Naive thymus-derived CD8-positive, alpha-beta T cell (primary cell): Measurements from ENCODE around the gene IGFN1. TPM values are rescaled to one million over a fixed set of nuclear protein-coding genes. Genes with fewer than 3 reads are reported as not detected.

Experiments
- ATAC-seq, 2 donors: fragments of 150-1000 bp; cut with Tn5 transposase in 1 of 2; sonication (Bioruptor Pico), chemical (Tn5 transposase) in 1 of 2; 1 replicate in 1 of 2; 2 replicates in 1 of 2; pipeline ENCODE4 v1.10.0; 2021; ENCODE audit warnings: mild to moderate bottlenecking in 2 of 2, moderate library complexity in 2 of 2
- POLR2A ChIA-PET: fragments of 350-600 bp; sonication (Branson Sonifier 250); formaldehyde crosslinking; loops from one replicate; lab custom pipeline; 2021; ENCODE audit warnings: antibody characterized with exemption; lab: Charles Lee
- DNase-seq, 10 donors: peaks; one replicate each; pipeline versions ENCODE4 v3.0.0 to v3.0.0-alpha.2; 2020 to 2022
- H3K27ac Mint-ChIP-seq, 10 donors: one replicate each; pipeline ENCODE4 v1.8.0; 2020 to 2022; ENCODE audit warnings: mild to moderate bottlenecking in 10 of 10, mixed read lengths in 10 of 10, moderate library complexity in 4 of 10, inconsistent platforms in 1 of 10
- H3K27me3 Mint-ChIP-seq, 5 donors: one replicate each; pipeline ENCODE4 v1.8.0; 2021 to 2022; ENCODE audit warnings: mixed read lengths in 5 of 5
- H3K36me3 Mint-ChIP-seq, 3 donors: one replicate each; pipeline ENCODE4 v1.8.0; 2020 to 2022; ENCODE audit warnings: mixed read lengths in 3 of 3, mild to moderate bottlenecking in 2 of 3, inconsistent platforms in 1 of 3
- H3K4me1 Mint-ChIP-seq, 4 donors: one replicate each; pipeline ENCODE4 v1.8.0; 2021 to 2022; ENCODE audit warnings: mixed read lengths in 4 of 4
- H3K4me3 Mint-ChIP-seq, 10 donors: one replicate each; pipeline ENCODE4 v1.8.0; 2020 to 2022; ENCODE audit warnings: mild to moderate bottlenecking in 10 of 10, mixed read lengths in 10 of 10, moderate library complexity in 6 of 10, inconsistent platforms in 1 of 10
- H3K9me3 Mint-ChIP-seq, 9 donors: one replicate each; pipeline ENCODE4 v1.8.0; 2020 to 2022; ENCODE audit warnings: mixed read lengths in 9 of 9, mild to moderate bottlenecking in 3 of 9, inconsistent platforms in 1 of 9, moderate library complexity in 1 of 9
- polyA plus RNA-seq, 3 donors: library from polyadenylated mRNA; unstranded; fragments of 300-500 nt; fragmentation: Illumina TruSeq; gene quantifications; one replicate each; pipeline ENCODE4 v1.2.3, GENCODE V29; 2021
- total RNA-seq, 8 experiments: library from RNA in 2 of 8; stranded (reverse) in 2 of 8; gene quantifications; one replicate each; pipeline ENCODE4 v1.2.3 and lab custom pipeline; 2021 to 2026

Gene IGFN1
- total and polyA plus RNA-seq, 5 experiments from 2014 or later = not detected

GRCh38 chr1:201269900-201270410 lies 79.3 kb downstream of the IGFN1 start:
- no peaks in the 10 kb centered on the region for H3K9me3 Mint-ChIP-seq
- H3K36me3 Mint-ChIP-seq = no peaks in the 10 kb centered on the region
- no peak overlapping the region for H3K27ac Mint-ChIP-seq
- H3K4me3 Mint-ChIP-seq = no peak overlapping the region
- no peaks in the 10 kb centered on the region for H3K4me1 Mint-ChIP-seq
- H3K27me3 Mint-ChIP-seq = peaks cover 6 to 32% (median 26%) of the 10 kb centered on the region in 5 donors
- DNase-seq = peak in 1 of 10 donors; percentile 7
- ATAC-seq = no peak
- POLR2A ChIA-PET = no interaction called here

GRCh38 chr1:201270616-201271390 lies 80.2 kb downstream of the IGFN1 start:
- Mint-ChIP-seq H3K27me3 (peaks cover 6 to 32% (median 26%) of the 10 kb centered on the region in 5 donors), H3K4me3 (no peak overlapping the region), H3K4me1 (no peaks in the 10 kb centered on the region), H3K27ac (no peak overlapping the region), H3K9me3 (no peaks in the 10 kb centered on the region), H3K36me3 (no peaks in the 10 kb centered on the region)
- POLR2A ChIA-PET = no interaction called here
- ATAC-seq (no peak), DNase-seq (peak in 1 of 10 donors; percentile 11)

GRCh38 chr1:201272799-201273198 lies 82.2 kb downstream of the IGFN1 start:
- no peak for DNase-seq
- POLR2A ChIA-PET = no interaction called here
- H3K27me3 Mint-ChIP-seq = peaks cover 5 to 27% (median 24%) of the 10 kb centered on the region in 5 donors
- no peak overlapping the region for H3K4me3 Mint-ChIP-seq
- no peak overlapping the region for H3K27ac Mint-ChIP-seq
- H3K4me1 Mint-ChIP-seq = no peaks in the 10 kb centered on the region
- ATAC-seq = no peak
- H3K9me3 Mint-ChIP-seq = no peaks in the 10 kb centered on the region
- H3K36me3 Mint-ChIP-seq = no peaks in the 10 kb centered on the region

- POLR2A ChIA-PET = no interaction called here
- Mint-ChIP-seq H3K4me3 (no peak overlapping the region), H3K27me3 (peaks cover 8 to 25% (median 18%) of the 10 kb centered on the region in 5 donors), H3K4me1 (no peaks in the 10 kb centered on the region), H3K9me3 (no peaks in the 10 kb centered on the region), H3K27ac (no peak overlapping the region), H3K36me3 (no peaks in the 10 kb centered on the region)
- DNase-seq = no peak
- no peak for ATAC-seq
Observed at GRCh38 chr1:201274616-201275252, 84.1 kb downstream of the IGFN1 start.

GRCh38 chr1:201275253-201275666 lies 84.6 kb downstream of the IGFN1 start:
- Mint-ChIP-seq H3K27ac (no peak overlapping the region), H3K4me3 (no peak overlapping the region), H3K4me1 (no peaks in the 10 kb centered on the region), H3K9me3 (no peaks in the 10 kb centered on the region), H3K36me3 (no peaks in the 10 kb centered on the region), H3K27me3 (peaks cover 8 to 20% (median 14%) of the 10 kb centered on the region in 5 donors)
- POLR2A ChIA-PET = no interaction called here
- no peak for ATAC-seq
- no peak for DNase-seq

GRCh38 chr1:201276891-201277290 lies 86.3 kb downstream of the IGFN1 start:
- H3K4me3 Mint-ChIP-seq = no peak overlapping the region
- peak overlapping the region in 1 of 10 donors; percentile 25 for H3K27ac Mint-ChIP-seq
- DNase-seq (no peak), ATAC-seq (no peak)
- POLR2A ChIA-PET = no interaction called here
- H3K9me3 Mint-ChIP-seq = no peaks in the 10 kb centered on the region
- H3K4me1 Mint-ChIP-seq = no peaks in the 10 kb centered on the region
- H3K27me3 Mint-ChIP-seq = peaks cover 10 to 25% (median 17%) of the 10 kb centered on the region in 5 donors
- no peaks in the 10 kb centered on the region for H3K36me3 Mint-ChIP-seq

- no peaks in the 10 kb centered on the region for H3K4me1 Mint-ChIP-seq
- H3K36me3 Mint-ChIP-seq = no peaks in the 10 kb centered on the region
- no peak overlapping the region for H3K4me3 Mint-ChIP-seq
- ATAC-seq = no peak
- no peak for DNase-seq
- POLR2A ChIA-PET = no interaction called here
- no peaks in the 10 kb centered on the region for H3K9me3 Mint-ChIP-seq
- no peak overlapping the region for H3K27ac Mint-ChIP-seq
- peaks cover 13 to 30% (median 21%) of the 10 kb centered on the region in 5 donors for H3K27me3 Mint-ChIP-seq
Observed at GRCh38 chr1:201277441-201277840, 86.8 kb downstream of the IGFN1 start.

Other genes starting within 250 kb of the IGFN1 start
- gene KIF21B, start 167.1 kb upstream of the IGFN1 start, total RNA-seq = 10 to 100 TPM; 91.7 to 95.3 TPM
- gene KIF21B, start 167.1 kb upstream of the IGFN1 start, polyA plus RNA-seq = 1 to 10 TPM; 2.2 to 8.3 (median 3.5) TPM
- not detected for gene CACNA1S, start 78.4 kb upstream of the IGFN1 start, total RNA-seq
- gene CACNA1S, start 78.4 kb upstream of the IGFN1 start, polyA plus RNA-seq = not detected
- gene ASCL5, start 63.6 kb upstream of the IGFN1 start, total RNA-seq = under 1 TPM in 1 of 2 experiments, not detected in 1; 0.27 TPM
- gene ASCL5, start 63.6 kb upstream of the IGFN1 start, polyA plus RNA-seq = under 1 TPM in 1 of 3 donors, not detected in 2; 0.08 TPM
- 10 to 100 TPM; 23.7 to 26.9 TPM for gene TMEM9, start 36.4 kb upstream of the IGFN1 start, total RNA-seq
- 10 to 100 TPM; 30.6 to 43.2 (median 40.9) TPM for gene TMEM9, start 36.4 kb upstream of the IGFN1 start, polyA plus RNA-seq
- not detected for gene PKP1, start 92.7 kb downstream of the IGFN1 start, total RNA-seq
- not detected for gene PKP1, start 92.7 kb downstream of the IGFN1 start, polyA plus RNA-seq
- gene TNNT2, start 186.9 kb downstream of the IGFN1 start, total RNA-seq = not detected
- gene TNNT2, start 186.9 kb downstream of the IGFN1 start, polyA plus RNA-seq = not detected
- not detected for gene LAD1, start 208.5 kb downstream of the IGFN1 start, total RNA-seq
- not detected for gene LAD1, start 208.5 kb downstream of the IGFN1 start, polyA plus RNA-seq
- gene TNNI1, start 230.9 kb downstream of the IGFN1 start, total RNA-seq = not detected
- not detected for gene TNNI1, start 230.9 kb downstream of the IGFN1 start, polyA plus RNA-seq